GM21737 (cell line): ENCODE measurements around the gene LRRC8D.
A peak's percentile ranks its signal among the peaks of the same experiment; 100 is the strongest.
"Not testable (repeated sequence)": the region's sequence is repeated elsewhere in the genome, so short reads cannot be mapped to it uniquely, and the experiment has no call there.

Experiments
- ATAC-seq: cut with Tn5 transposase; IDR thresholded peaks from one replicate; pipeline ENCODE4 v1.9.1; 2021; ENCODE audit warnings: mild to moderate bottlenecking, moderate library complexity; ENCODE audit not compliant: unreplicated experiment

The LRRC8D gene

DNA sequence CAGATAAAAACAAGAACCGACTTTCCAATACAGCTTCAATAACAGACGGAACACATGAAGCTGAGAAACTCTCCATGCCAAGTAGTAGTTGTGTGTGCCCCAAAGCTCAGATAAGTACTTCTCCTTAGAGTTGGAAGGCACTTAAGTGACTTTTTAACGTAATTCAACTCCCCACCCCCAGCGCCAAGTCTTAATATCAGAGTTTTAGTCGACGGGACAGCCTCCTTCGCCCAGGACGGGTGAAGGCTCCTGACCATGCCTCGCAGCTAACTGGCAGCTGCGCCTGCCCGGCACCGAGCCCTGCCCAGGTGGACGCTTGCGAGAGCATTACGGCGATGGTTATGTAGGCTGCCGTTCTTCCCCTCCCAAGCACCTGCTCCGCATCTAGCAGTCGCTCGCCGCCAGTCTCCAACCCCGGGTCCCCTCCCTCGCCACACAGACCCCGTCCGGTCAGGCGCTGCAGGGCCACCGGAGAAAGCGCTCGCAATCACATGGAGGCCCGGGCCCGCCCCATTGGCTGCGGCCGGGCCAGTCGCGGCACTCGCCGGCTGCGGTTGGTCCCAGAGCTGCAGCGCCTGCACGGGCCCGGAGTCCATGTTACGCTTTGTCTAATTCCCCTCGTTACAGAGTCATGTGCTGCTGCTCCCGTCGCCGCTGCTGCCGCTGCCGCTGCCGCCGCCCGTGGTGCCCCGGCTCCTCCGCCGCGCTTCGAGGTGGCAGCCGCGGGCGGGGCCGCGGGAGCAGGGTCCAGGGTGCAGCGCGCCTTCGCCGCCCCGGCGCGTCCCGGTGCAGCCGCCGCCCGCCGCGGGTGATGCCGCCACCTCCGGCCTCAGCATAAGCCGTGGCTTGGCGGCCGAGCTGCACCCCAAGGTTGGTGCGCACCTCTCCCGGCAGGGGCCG, at the start of gene LRRC8D:
Gene LRRC8D (plus strand): TSS at position 611 of the 900 bp plus-strand sequence. CDS start 112,037 bp downstream, outside the sequence.
- peak; percentile 76 for ATAC-seq

DNA sequence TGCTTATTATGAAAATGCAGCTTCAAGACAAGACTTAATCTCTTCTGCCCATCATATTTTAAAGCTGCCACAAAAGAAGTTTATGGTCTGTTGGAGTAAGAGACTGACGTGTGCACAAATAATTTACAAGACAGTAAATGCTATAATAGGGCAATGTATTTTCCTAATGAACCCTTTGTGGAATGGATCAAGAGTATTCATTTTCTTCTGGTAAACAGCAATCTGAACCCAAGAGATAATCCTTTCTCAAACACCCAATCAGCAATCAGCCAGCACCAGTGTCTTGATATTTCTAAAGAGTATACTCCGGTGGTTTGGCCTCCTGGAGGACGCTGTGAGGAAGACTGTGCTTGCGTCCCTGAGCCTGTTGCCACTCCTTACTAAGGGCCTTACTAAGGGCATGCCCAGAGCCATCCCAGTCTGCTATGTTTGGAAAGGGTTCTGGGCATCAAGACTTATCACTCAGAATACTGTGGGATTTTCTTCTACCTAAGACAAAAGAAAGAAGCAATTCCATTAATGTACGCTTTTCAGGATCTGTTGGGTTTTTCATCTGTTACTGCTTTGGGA, 48.8 kb upstream of the LRRC8D start:
- ATAC-seq, result no peak

DNA sequence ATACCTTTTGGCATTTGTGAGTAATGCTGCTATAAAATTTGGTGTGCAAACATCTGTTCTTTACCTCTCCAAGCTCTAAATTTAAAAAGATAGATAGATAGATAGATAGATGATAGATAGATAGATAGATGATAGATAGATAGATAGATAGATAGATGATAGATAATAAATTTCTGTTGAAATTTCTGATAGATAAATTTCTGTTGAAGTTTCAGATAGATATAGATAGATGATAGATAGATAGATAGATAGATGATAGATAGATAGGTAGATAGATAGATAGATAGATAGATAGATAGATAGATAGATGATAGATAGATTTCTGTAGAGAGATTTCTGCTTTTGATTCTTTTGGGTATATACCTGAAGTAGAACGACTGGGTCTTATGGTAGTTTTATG, 44.7 kb upstream of the LRRC8D start:
- ATAC-seq, result not testable (repeated sequence)

GRCh38 chr1:89777271-89777670, 43.6 kb upstream of the LRRC8D start:
- ATAC-seq, result not testable (repeated sequence)

DNA sequence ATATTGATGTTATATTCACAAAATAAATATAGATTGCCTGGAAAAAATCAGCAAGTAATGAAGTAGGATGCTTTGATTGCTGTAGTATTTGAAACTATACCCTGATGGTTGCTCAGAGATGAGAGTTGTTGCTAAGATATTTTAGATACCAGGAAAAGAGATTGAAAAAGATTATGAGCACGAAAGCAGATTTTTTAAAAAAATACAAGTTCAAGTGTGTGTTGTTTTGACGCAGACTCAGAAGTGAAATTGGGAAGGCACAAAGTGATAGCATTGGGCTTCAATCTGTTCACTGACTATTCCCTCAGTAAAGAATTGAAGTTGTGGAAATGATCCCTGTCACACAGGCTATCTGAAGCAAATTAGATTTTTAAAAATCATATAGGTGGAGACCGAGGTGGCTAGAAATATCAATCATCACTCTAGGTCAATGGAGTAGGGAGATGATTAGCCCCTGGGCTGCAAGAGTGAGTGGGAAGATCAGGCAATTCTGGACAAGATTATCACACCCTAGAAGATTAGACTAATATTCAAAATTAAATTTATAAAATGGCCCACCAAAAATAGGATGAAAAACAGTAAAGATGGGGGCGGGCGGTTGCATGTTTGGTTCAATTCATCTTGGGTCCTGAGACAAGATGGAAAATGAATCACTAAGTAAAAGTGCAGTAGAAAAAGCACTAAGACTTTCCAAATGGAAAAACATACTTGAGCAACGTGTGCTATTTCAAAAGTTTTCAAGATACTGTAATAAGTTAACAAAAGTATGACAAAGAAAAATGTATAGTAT, 41.5 kb upstream of the LRRC8D start:
- no peak for ATAC-seq

GRCh38 chr1:89780721-89781120, 40.1 kb upstream of the LRRC8D start:
- no peak for ATAC-seq

- ATAC-seq, result peak; percentile 77
These were observed 39.2 kb upstream of the LRRC8D start for GRCh38 chr1:89781494-89782126.

DNA sequence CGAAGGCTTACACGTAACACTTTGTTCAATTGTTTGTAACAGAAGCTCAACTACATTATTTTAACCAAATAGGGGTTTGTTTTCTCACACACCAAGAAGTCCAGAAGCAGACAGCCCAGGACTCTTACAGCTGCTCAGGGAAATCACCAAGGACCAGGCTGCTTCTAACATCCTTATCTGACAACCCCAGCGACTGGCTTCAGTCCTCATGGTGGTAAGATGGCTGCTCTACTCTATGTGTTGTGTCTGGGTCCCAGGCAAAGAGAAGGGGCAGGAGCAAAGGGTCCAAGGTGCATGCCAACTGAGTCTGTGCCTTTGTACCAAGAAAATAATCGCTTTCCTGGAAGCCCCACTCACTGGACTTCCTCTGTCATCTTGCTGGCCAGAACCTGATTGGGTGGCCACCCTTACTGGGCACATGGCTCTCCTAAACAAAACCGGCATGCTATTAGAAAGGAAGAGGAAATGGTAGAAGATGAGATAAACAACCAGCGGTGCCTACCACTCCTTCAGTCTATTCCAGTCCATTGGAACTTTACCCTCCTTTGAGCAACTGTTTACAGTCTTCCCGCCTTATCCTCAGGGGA, 34.1 kb upstream of the LRRC8D start:
- no peak for ATAC-seq

DNA sequence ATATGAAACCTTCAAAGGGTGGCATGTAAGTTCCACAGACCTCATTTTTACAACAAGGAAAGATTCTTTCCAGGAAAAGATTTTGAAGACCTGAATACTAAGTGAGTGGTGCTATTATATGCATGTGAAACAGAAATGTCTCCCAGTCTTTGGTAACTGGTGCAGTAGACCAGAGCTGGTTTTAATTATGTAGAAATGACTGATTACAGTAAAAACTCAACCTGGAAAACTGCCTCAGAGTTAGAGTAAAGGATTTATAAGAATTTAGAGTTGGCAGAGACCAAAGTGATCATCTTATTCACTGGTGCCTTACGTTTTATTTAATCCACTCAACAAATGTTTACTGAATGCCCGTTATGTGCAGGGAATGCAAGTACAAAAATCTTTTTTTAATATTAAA, 30.2 kb upstream of the LRRC8D start:
- ATAC-seq, result no peak

GRCh38 chr1:89791064-89791726, 29.6 kb upstream of the LRRC8D start:
- no peak for ATAC-seq

GRCh38 chr1:89794406-89794805, 26.4 kb upstream of the LRRC8D start:
- ATAC-seq, result no peak

GRCh38 chr1:89795571-89795970, 25.3 kb upstream of the LRRC8D start:
- not testable (repeated sequence) for ATAC-seq

- ATAC-seq, result not testable (repeated sequence)
These were observed 23.0 kb upstream of the LRRC8D start for GRCh38 chr1:89797876-89798275.

GRCh38 chr1:89799495-89799894, 21.3 kb upstream of the LRRC8D start:
- ATAC-seq, result no peak

DNA sequence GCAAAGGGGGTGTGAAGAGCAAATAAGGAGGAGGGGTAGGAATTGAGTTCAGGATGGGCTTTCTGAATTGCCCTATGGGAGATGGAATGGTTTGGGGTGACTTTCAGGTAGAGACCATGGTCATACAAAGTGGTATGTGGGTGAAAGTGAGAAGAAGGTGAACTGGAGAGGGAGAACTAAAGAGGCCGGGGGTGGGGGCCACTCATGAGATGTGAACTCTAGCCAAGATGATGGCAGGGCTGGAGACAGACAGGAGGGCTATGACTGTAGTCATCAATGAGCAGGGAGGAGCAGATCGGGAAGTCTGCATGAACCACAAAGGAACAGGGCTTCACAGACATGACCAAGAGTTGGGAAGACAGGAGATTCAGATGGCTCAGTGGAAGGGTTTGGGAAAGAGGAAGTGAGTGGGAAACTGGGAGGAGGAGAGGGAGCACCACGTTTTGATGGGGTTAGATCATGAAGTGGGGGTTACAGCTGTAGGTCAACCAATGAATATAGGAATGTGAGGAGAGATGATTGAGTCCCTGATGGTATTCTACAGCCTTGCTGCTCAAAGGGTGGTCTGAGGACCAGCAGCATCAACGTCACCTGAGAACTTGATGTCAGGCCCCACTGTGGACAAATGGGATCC, 20.7 kb upstream of the LRRC8D start:
- ATAC-seq, result no peak

GRCh38 chr1:89800718-89801117, 20.1 kb upstream of the LRRC8D start:
- no peak for ATAC-seq

GRCh38 chr1:89802051-89802450, 18.8 kb upstream of the LRRC8D start:
- no peak for ATAC-seq

GRCh38 chr1:89802841-89803240, 18.0 kb upstream of the LRRC8D start:
- no peak for ATAC-seq

DNA sequence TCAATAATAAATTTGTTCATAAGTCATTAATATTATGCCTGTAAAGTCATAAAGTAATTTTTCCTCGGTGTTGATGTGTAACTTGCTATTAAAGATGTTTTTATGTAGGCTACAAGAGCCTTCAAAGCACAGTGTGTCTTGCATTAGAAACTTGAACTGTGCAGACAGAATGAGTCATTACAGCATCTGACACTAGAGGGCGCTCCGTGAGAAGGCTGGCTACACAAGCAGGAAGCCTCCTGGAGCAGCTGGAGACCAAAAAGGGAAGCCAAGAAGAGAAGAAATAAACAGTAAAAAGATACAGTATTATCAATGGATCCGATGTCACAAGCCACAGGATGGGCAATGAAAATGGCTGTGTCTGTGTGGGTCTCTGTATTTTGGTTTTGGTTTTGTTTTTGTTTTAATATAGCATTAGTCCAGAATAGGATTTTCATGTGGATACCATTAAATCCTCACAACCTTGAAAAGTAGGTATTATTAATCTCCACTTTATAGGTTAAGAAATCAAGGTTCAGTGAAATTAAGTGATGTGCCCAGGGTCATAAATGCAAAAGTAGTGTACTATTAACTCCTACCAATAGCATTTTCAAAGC, 16.1 kb upstream of the LRRC8D start:
- ATAC-seq, result peak; percentile 80
